HL-60 (cell line): ENCODE measurements around the gene JAM2.

Experiments
- DNase-seq, 2 experiments: peaks; one replicate each; pipeline ENCODE4 v3.0.0-alpha.2; 2010 to 2020; ENCODE audit warnings: low read depth in 1 of 2, low spot score in 1 of 2
- H3K27ac ChIP-seq: fragments of 250-450 bp; sonication (Bioruptor Pico); replicated peaks from 2 replicates; pipeline ENCODE4 v1.5.1; 2020; ENCODE audit warnings: mild to moderate bottlenecking, moderate library complexity
- H3K27me3 ChIP-seq: fragments of 250-450 bp; sonication (Bioruptor Pico); 2 replicates; pipeline ENCODE4 v1.5.1; 2021; ENCODE audit warnings: mild to moderate bottlenecking, moderate library complexity; ENCODE audit not compliant: insufficient read depth, poor library complexity, severe bottlenecking
- H3K4me3 ChIP-seq: replicated peaks from 2 replicates; pipeline ENCODE4 v1.5.1; 2011; ENCODE audit warnings: mild to moderate bottlenecking, control low read depth, low read length; ENCODE audit not compliant: insufficient read depth
- CTCF ChIP-seq: IDR thresholded peaks from one replicate; pipeline ENCODE4 v1.5.1; 2011; ENCODE audit warnings: low read length, control low read depth, inconsistent platforms; ENCODE audit not compliant: insufficient read depth
- GABPA ChIP-seq: IDR thresholded peaks from 2 replicates; pipeline ENCODE4 v1.6.1; 2012; ENCODE audit warnings: low read depth
- POLR2AphosphoS5 ChIP-seq: IDR thresholded peaks from 2 replicates; pipeline ENCODE4 v1.6.1; 2012; ENCODE audit warnings: low read depth
- REST ChIP-seq: IDR thresholded peaks from 2 replicates; pipeline ENCODE4 v1.6.1; 2012; ENCODE audit warnings: low read depth; ENCODE audit not compliant: insufficient replicate concordance
- SPI1 ChIP-seq: IDR thresholded peaks from 2 replicates; pipeline ENCODE4 v1.6.1; 2012; ENCODE audit warnings: low read depth, mild to moderate bottlenecking, borderline replicate concordance

The JAM2 gene

DNA sequence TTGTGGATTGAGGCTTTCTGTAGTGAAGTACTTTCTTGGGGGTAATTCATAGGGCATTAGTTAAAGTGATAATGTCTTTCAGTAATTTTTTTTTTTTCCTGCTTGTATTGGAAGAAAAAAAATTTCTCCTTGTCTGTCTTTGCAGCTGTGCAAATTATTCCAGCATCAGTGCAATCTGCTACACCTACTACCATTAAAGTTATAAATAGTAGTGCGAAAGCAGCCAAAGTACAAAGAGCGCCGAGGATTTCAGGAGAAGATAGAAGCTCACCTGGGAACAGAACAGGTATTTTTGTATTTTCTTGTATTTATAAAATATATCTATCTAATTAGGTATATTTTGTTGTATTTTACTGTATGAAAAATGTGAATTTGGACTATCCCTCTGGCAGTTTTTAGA lies 125.0 kb downstream of the JAM2 start:
- DNase-seq: no peak
- TF ChIP-seq CTCF: no peak
- no peak for TF ChIP-seq POLR2AphosphoS5
- TF ChIP-seq REST: no peak
- TF ChIP-seq SPI1: no peak
- no peak for TF ChIP-seq GABPA

More for the DNA sequence above, 125.0 kb downstream of the JAM2 start:
- Histone ChIP-seq H3K27me3 (no peaks in the 10 kb centered on the region), H3K27ac (no peak overlapping the region), H3K4me3 (no peak overlapping the region)
